Natural killer cell (primary cell): ENCODE results near the gene HHAT. TPM values are rescaled to one million over a fixed set of nuclear protein-coding genes. Genes with fewer than 3 reads are reported as not detected.

ENCODE experiments used
- ATAC-seq, 3 donors: fragments of 150-1000 bp in 2 of 3; fragments of 200-7000 bp in 1 of 3; cut with Tn5 transposase; 1 replicate in 1 of 3; 2 replicates in 2 of 3; pipeline ENCODE4 v1.10.0; 2021; ENCODE audit warnings: mild to moderate bottlenecking in 2 of 3, moderate library complexity in 2 of 3
- DNase-seq, 2 donors: peaks; one replicate each; pipeline versions ENCODE4 v3.0.0 to v3.0.0-alpha.2; 2013 to 2021; ENCODE audit warnings: mixed read lengths in 1 of 2
- H3K27ac ChIP-seq: one replicate; pipeline ENCODE4 v1.5.1; 2013; ENCODE audit warnings: mild to moderate bottlenecking, low read length
- H3K27me3 ChIP-seq: one replicate; pipeline ENCODE4 v1.6.1; 2013; ENCODE audit warnings: low read length; ENCODE audit not compliant: control insufficient read depth, insufficient read depth
- H3K36me3 ChIP-seq: one replicate; pipeline ENCODE4 v1.6.1; 2013; ENCODE audit warnings: low read length; ENCODE audit not compliant: control insufficient read depth, insufficient read depth
- H3K4me1 ChIP-seq: one replicate; pipeline ENCODE4 v1.6.1; 2013; ENCODE audit warnings: low read length; ENCODE audit not compliant: control insufficient read depth, insufficient read depth
- H3K4me3 ChIP-seq: one replicate; pipeline ENCODE4 v1.5.1; 2013; ENCODE audit warnings: low read length
- H3K9me3 ChIP-seq: one replicate; pipeline ENCODE4 v1.6.1; 2013; ENCODE audit warnings: low read length; ENCODE audit not compliant: control insufficient read depth, insufficient read depth
- H3K27ac Mint-ChIP-seq, 2 donors: one replicate each; pipeline ENCODE4 v1.8.0; 2022; ENCODE audit warnings: mild to moderate bottlenecking in 2 of 2, mixed read lengths in 2 of 2, moderate library complexity in 1 of 2
- H3K27me3 Mint-ChIP-seq, 2 donors: one replicate each; pipeline ENCODE4 v1.8.0; 2022; ENCODE audit warnings: low read depth in 2 of 2, mixed read lengths in 2 of 2
- H3K36me3 Mint-ChIP-seq: one replicate; pipeline ENCODE4 v1.8.0; 2022; ENCODE audit warnings: mixed read lengths
- H3K4me1 Mint-ChIP-seq, 2 donors: one replicate each; pipeline ENCODE4 v1.8.0; 2022; ENCODE audit warnings: mixed read lengths in 2 of 2
- H3K4me3 Mint-ChIP-seq: one replicate; pipeline ENCODE4 v1.8.0; 2022; ENCODE audit warnings: mild to moderate bottlenecking, moderate library complexity, mixed read lengths
- H3K9me3 Mint-ChIP-seq, 2 donors: one replicate each; pipeline ENCODE4 v1.8.0; 2022; ENCODE audit warnings: mixed read lengths in 2 of 2
- WGBS: methylation state at CpG from one replicate; pipeline ENCODE4 v1.1.7; 2013; ENCODE audit warnings: missing lambda C conversion rate; ENCODE audit not compliant: insufficient coverage; 5-methylcytosine and 5-hydroxymethylcytosine counted together
- intact Hi-C: fragments of 100-400 bp; cut with micrococcal nuclease; formaldehyde crosslinking; loops from one replicate; pipeline ENCODE4 v1.14.2; 2022
- total RNA-seq, 4 donors: library from RNA; stranded (reverse); fragments of 120-200 nt in 1 of 4; gene quantifications; one replicate each; pipeline versions ENCODE4 v1.2.3 to v1.2.4, GENCODE V29; 2013 to 2022
- TF ChIP-seq, protein P1 (sequence below): fragments of 200-600 bp; IDR thresholded peaks from one replicate; pipeline ENCODE4 v1.8.0; 2022; ENCODE audit warnings: antibody characterized with exemption

Gene HHAT
- total RNA-seq, 3 donors from 2014 or later (not counting 1 experiment from before 2014, with no cell fraction given), result 0.79 to 1.1 (median 0.82) TPM

DNA sequence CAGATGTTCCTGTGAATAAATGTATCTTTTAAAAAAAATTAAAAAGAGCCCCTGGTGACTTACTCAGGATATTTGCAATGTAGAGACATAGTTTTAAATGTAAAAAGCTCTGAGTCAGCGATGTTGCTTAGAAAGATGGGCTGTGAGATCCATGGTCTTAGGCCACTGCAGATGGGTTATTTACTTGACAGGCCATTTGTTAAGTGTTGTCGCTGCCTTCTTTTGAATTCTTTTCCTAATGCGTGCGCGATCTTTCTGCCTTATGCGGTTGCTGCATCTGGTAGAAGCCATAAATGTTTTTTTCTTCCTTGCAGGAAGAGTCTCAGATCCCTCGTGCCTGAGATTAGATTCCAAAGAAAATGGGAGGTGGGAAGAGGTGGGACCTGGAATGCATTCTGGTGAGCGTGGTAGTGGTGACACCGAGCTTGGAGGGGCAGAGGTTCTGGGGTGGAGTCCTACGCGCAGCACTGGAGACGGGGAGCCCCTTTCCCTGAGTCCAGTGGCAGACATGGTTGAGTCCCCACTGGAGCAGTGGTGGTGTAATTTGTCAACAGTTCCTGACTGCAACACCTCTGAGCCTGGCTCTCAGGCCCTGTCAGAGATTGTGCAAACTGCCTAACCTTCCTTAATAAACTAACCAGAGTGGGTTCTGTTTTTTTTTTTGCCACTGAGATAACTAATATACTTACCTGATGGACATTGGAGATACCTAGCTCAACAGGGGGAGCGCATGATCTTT, 197.2 kb downstream of the HHAT start:
- Histone ChIP-seq H3K27me3 (no peaks in the 10 kb centered on the region), H3K4me1 (no peaks in the 10 kb centered on the region), H3K36me3 (no peaks in the 10 kb centered on the region), H3K27ac (no peak overlapping the region), H3K4me3 (no peak overlapping the region), H3K9me3 (no peaks in the 10 kb centered on the region)
- no peak for DNase-seq
- intact Hi-C loops, result no loop called here
- 95% methylated on average over 13 of the region's 13 CpGs for WGBS
- TF ChIP-seq, protein P1, sequence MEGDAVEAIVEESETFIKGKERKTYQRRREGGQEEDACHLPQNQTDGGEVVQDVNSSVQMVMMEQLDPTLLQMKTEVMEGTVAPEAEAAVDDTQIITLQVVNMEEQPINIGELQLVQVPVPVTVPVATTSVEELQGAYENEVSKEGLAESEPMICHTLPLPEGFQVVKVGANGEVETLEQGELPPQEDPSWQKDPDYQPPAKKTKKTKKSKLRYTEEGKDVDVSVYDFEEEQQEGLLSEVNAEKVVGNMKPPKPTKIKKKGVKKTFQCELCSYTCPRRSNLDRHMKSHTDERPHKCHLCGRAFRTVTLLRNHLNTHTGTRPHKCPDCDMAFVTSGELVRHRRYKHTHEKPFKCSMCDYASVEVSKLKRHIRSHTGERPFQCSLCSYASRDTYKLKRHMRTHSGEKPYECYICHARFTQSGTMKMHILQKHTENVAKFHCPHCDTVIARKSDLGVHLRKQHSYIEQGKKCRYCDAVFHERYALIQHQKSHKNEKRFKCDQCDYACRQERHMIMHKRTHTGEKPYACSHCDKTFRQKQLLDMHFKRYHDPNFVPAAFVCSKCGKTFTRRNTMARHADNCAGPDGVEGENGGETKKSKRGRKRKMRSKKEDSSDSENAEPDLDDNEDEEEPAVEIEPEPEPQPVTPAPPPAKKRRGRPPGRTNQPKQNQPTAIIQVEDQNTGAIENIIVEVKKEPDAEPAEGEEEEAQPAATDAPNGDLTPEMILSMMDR, result no peak
- Mint-ChIP-seq H3K4me1 (no peaks in the 10 kb centered on the region), H3K27ac (no peak overlapping the region), H3K9me3 (no peaks in the 10 kb centered on the region), H3K27me3 (peaks cover 4 to 13% of the 10 kb centered on the region in 2 donors), H3K4me3 (no peak overlapping the region), H3K36me3 (no peaks in the 10 kb centered on the region)
- ATAC-seq, result no peak

DNA sequence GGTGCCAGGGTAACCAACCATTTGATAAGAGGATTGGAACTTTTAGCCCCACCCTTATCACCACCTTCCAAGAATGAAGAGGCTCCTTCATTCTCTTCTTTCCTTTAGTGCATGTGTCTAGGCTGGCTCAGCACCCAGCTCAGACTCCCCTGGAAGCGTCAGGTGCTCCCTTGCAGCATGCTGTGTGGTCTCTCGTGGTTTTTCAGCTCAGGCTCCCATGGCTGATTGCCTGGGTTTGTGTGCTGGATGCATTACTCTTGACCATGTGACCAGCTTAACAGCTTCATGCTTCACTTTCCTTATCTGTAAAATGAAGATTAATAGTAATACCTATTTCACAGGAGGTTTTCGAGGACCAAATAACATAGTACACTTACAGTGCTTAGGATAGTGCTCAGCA, 198.4 kb downstream of the HHAT start:
- TF ChIP-seq, protein P1, result no peak
- intact Hi-C loops, result no loop called here
- ATAC-seq (no peak), DNase-seq (no peak)
- Histone ChIP-seq H3K36me3 (no peaks in the 10 kb centered on the region), H3K9me3 (no peaks in the 10 kb centered on the region), H3K4me1 (no peaks in the 10 kb centered on the region), H3K27me3 (no peaks in the 10 kb centered on the region), H3K27ac (no peak overlapping the region), H3K4me3 (no peak overlapping the region)
- Mint-ChIP-seq H3K27me3 (peaks cover 4 to 13% of the 10 kb centered on the region in 2 donors), H3K4me1 (no peaks in the 10 kb centered on the region), H3K9me3 (no peaks in the 10 kb centered on the region), H3K4me3 (no peak overlapping the region), H3K27ac (no peak overlapping the region), H3K36me3 (no peaks in the 10 kb centered on the region)
- WGBS, result 75% methylated on average over 3 of the region's 3 CpGs

DNA sequence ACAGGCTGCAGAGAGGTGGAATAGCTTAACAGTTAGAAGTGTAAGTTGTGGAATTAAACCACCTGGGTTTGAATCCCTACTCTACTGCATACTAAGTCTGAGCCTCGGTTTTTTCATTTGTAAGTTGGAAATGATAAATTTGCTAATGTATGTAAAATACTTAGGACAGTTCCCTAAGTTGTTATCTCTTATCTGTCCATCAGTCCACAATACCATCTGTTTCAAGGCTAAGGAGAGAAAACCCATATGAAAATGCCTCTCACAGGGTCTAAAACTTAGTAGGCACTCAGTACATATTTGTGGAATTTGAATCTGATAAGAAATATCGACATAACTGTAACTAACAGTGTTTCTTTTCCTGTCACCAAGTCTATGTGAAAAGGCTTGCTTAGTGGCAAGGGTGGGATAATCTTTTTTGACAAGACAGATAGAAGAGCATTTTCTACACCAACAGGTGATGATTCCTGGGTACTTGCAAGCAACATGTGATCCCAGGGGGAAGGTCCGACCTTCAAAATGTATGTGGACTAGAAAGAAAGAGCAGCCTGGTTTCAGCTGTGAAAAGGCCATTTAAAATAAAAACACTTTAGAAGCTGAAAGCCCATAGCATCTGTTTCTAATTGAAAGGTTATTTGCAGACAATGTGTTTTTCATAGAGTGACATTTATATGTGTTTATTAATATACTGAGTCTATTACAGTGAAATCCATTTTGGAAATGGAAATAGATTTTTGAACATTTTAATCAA, 202.9 kb downstream of the HHAT start:
- intact Hi-C loops, result no loop called here
- H3K9me3 Mint-ChIP-seq, result no peaks in the 10 kb centered on the region
- H3K36me3 Mint-ChIP-seq, result no peaks in the 10 kb centered on the region
- H3K4me1 Mint-ChIP-seq, result no peaks in the 10 kb centered on the region
- no peak for DNase-seq
- no peak overlapping the region for H3K27ac ChIP-seq
- no peaks in the 10 kb centered on the region for H3K36me3 ChIP-seq
- WGBS, result 70% methylated on average over 1 of the region's 3 CpGs
- H3K9me3 ChIP-seq, result no peaks in the 10 kb centered on the region
- H3K4me3 ChIP-seq, result no peak overlapping the region
- H3K27me3 ChIP-seq, result no peaks in the 10 kb centered on the region
- no peak for ATAC-seq
- H3K4me1 ChIP-seq, result no peaks in the 10 kb centered on the region
- TF ChIP-seq, protein P1, result no peak
- peaks cover 2 to 6% of the 10 kb centered on the region in 2 donors for H3K27me3 Mint-ChIP-seq
- no peak overlapping the region for H3K27ac Mint-ChIP-seq
- H3K4me3 Mint-ChIP-seq, result no peak overlapping the region
